CD14-positive monocyte (primary cell): ENCODE results near the gene TENT4A. TPM values are rescaled to one million over a fixed set of nuclear protein-coding genes. Genes with fewer than 3 reads are reported as not detected.
A peak's percentile ranks its signal among the peaks of the same experiment; 100 is the strongest.

ENCODE experiments used
- DNase-seq, 3 donors: peaks; one replicate each; pipeline ENCODE4 v3.0.0-alpha.2; 2011 to 2022
- H2AFZ ChIP-seq: 2 replicates; pipeline ENCODE4 v1.6.0; 2012; ENCODE audit warnings: mild to moderate bottlenecking, low read depth, low read length, inconsistent platforms; ENCODE audit not compliant: insufficient read depth, poor library complexity, severe bottlenecking
- H3K27ac ChIP-seq, 2 donors: 1 replicate in 1 of 2; 2 replicates in 1 of 2; pipeline ENCODE4 v1.5.1; 2012 to 2013; ENCODE audit warnings: low read length in 2 of 2, control low read depth in 1 of 2, inconsistent platforms in 1 of 2, low read depth in 1 of 2, mild to moderate bottlenecking in 1 of 2
- H3K27me3 ChIP-seq, 2 donors: one replicate each; pipeline versions ENCODE4 v1.6.0 to v1.6.1; 2011 to 2013; ENCODE audit warnings: low read length in 2 of 2; ENCODE audit not compliant: control insufficient read depth in 2 of 2, insufficient read depth in 2 of 2
- H3K36me3 ChIP-seq, 2 donors: replicated peaks in 1 of 2; 1 replicate in 1 of 2; 2 replicates in 1 of 2; pipeline versions ENCODE4 v1.5.1 to v1.6.1; 2012 to 2013; ENCODE audit warnings: low read length in 2 of 2, control low read depth in 1 of 2, inconsistent platforms in 1 of 2, mild to moderate bottlenecking in 1 of 2; ENCODE audit not compliant: insufficient read depth in 2 of 2, control insufficient read depth in 1 of 2
- H3K4me1 ChIP-seq, 2 donors: 1 replicate in 1 of 2; 2 replicates in 1 of 2; pipeline versions ENCODE4 v1.5.1 to v1.6.1; 2012 to 2013; ENCODE audit warnings: low read length in 2 of 2, control low read depth in 1 of 2, inconsistent platforms in 1 of 2, mild to moderate bottlenecking in 1 of 2, moderate library complexity in 1 of 2; ENCODE audit not compliant: insufficient read depth in 2 of 2, control insufficient read depth in 1 of 2
- H3K4me2 ChIP-seq: replicated peaks from 2 replicates; pipeline ENCODE3; 2012; ENCODE audit warnings: low read length, moderate library complexity, mild to moderate bottlenecking; ENCODE audit not compliant: poor library complexity, severe bottlenecking; ENCODE audit errors: extremely low read depth
- H3K4me3 ChIP-seq, 3 experiments: fragments of 200-600 bp in 1 of 3; sonication (generic) in 1 of 3; replicated peaks in 1 of 3; 1 replicate in 2 of 3; 2 replicates in 1 of 3; pipeline ENCODE4 v1.5.1; 2011 to 2013; ENCODE audit warnings: low read length in 3 of 3, mild to moderate bottlenecking in 3 of 3, control low read depth in 2 of 3, low read depth in 2 of 3, inconsistent platforms in 1 of 3, moderate library complexity in 1 of 3
- H3K79me2 ChIP-seq: 2 replicates; pipeline ENCODE4 v1.6.0; 2012; ENCODE audit warnings: mild to moderate bottlenecking, control low read depth, inconsistent platforms, low read length, moderate library complexity; ENCODE audit not compliant: insufficient read depth
- H3K9ac ChIP-seq: 2 replicates; pipeline ENCODE4 v1.6.0; 2017; ENCODE audit warnings: low read length, mild to moderate bottlenecking; ENCODE audit not compliant: insufficient read depth, poor library complexity, severe bottlenecking
- H3K9me3 ChIP-seq, 2 donors: replicated peaks in 1 of 2; 1 replicate in 1 of 2; 2 replicates in 1 of 2; pipeline versions ENCODE4 v1.5.1 to v1.6.1; 2012 to 2013; ENCODE audit warnings: low read length in 2 of 2, control low read depth in 1 of 2; ENCODE audit not compliant: control insufficient read depth in 1 of 2, insufficient read depth in 1 of 2
- H4K20me1 ChIP-seq: 2 replicates; pipeline ENCODE4 v1.6.0; 2012; ENCODE audit warnings: mild to moderate bottlenecking, low read length, control low read depth, moderate library complexity; ENCODE audit not compliant: insufficient read depth
- H3K27ac Mint-ChIP-seq, 7 donors: one replicate each; pipeline ENCODE4 v1.8.0; 2020; ENCODE audit warnings: mild to moderate bottlenecking in 7 of 7, mixed read lengths in 7 of 7, moderate library complexity in 6 of 7, inconsistent platforms in 2 of 7
- H3K27me3 Mint-ChIP-seq, 3 donors: one replicate each; pipeline ENCODE4 v1.8.0; 2021 to 2022; ENCODE audit warnings: low read depth in 3 of 3, mild to moderate bottlenecking in 3 of 3, mixed read lengths in 3 of 3, moderate library complexity in 3 of 3, inconsistent platforms in 1 of 3
- H3K36me3 Mint-ChIP-seq, 2 donors: one replicate each; pipeline ENCODE4 v1.8.0; 2020; ENCODE audit warnings: mixed read lengths in 2 of 2, inconsistent platforms in 1 of 2, mild to moderate bottlenecking in 1 of 2
- H3K4me1 Mint-ChIP-seq: one replicate; pipeline ENCODE4 v1.8.0; 2020; ENCODE audit warnings: mild to moderate bottlenecking, mixed read lengths
- H3K4me3 Mint-ChIP-seq, 2 donors: one replicate each; pipeline ENCODE4 v1.8.0; 2020; ENCODE audit warnings: mild to moderate bottlenecking in 2 of 2, mixed read lengths in 2 of 2, moderate library complexity in 1 of 2
- H3K9me3 Mint-ChIP-seq, 7 donors: one replicate each; pipeline ENCODE4 v1.8.0; 2020 to 2022; ENCODE audit warnings: mixed read lengths in 7 of 7, mild to moderate bottlenecking in 6 of 7, moderate library complexity in 6 of 7, inconsistent platforms in 2 of 7
- WGBS: methylation state at CpG from one replicate; pipeline ENCODE4 v1.1.5; 2013; ENCODE audit warnings: missing lambda C conversion rate; ENCODE audit not compliant: insufficient coverage; 5-methylcytosine and 5-hydroxymethylcytosine counted together
- intact Hi-C, 2 donors: fragments of 100-400 bp; cut with micrococcal nuclease; formaldehyde crosslinking; loops; one replicate each; pipeline versions ENCODE4 v1.15.0 to v1.15.1; 2023
- polyA plus RNA-seq, 3 donors: library from polyadenylated mRNA; depleted of rRNA in 1 of 3; unstranded in 2 of 3; stranded (reverse) in 1 of 3; fragments of 300-500 nt in 2 of 3; fragments of >200 nt in 1 of 3; fragmentation: Illumina TruSeq in 2 of 3; gene quantifications; 1 replicate in 2 of 3; 2 replicates in 1 of 3; pipeline ENCODE4 v1.2.3, GENCODE V29; 2012 to 2021
- TF ChIP-seq, protein P1 (sequence below): fragments of 200-600 bp; IDR thresholded peaks from one replicate; pipeline ENCODE4 v1.8.0; 2022; ENCODE audit warnings: antibody characterized with exemption, mild to moderate bottlenecking

The TENT4A gene
- polyA plus RNA-seq, 3 donors = 0.17 to 15.6 (median 0.44) TPM

DNA sequence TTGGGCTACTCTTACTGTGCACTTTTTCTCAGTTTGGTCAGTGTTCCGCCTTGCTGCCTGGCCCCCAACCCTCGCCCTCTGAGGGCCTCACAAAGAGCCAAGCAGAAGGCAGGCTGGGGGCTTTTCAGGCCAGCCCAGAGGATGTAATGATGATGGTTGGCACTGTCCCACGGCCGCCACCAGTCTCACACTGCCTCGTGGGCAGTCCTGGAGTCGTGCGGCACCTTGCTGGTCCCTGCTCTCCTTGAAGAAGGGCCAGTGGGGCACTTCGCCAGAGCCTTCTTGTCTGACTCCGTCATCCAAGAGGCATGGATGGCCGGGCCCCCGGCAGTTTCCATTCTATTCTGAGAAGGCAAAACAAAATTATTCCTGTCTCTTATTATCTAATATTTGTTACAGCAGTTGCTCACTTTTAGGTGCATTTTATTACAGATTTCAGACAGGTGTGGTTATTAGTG lies 21.0 kb downstream of the TENT4A start:
- no peak for DNase-seq
- Mint-ChIP-seq H3K27me3 (no peaks in the 10 kb centered on the region), H3K36me3 (peaks cover 25 to 54% of the 10 kb centered on the region in 2 donors), H3K4me3 (no peak overlapping the region), H3K9me3 (no peaks in the 10 kb centered on the region), H3K27ac (peak overlapping the region in 1 of 7 donors; percentile 32), H3K4me1 (peaks cover 56% of the 10 kb centered on the region)
- peaks cover 22 to 35% of the 10 kb centered on the region in 2 donors for H3K4me1 ChIP-seq
- TF ChIP-seq, protein P1, sequence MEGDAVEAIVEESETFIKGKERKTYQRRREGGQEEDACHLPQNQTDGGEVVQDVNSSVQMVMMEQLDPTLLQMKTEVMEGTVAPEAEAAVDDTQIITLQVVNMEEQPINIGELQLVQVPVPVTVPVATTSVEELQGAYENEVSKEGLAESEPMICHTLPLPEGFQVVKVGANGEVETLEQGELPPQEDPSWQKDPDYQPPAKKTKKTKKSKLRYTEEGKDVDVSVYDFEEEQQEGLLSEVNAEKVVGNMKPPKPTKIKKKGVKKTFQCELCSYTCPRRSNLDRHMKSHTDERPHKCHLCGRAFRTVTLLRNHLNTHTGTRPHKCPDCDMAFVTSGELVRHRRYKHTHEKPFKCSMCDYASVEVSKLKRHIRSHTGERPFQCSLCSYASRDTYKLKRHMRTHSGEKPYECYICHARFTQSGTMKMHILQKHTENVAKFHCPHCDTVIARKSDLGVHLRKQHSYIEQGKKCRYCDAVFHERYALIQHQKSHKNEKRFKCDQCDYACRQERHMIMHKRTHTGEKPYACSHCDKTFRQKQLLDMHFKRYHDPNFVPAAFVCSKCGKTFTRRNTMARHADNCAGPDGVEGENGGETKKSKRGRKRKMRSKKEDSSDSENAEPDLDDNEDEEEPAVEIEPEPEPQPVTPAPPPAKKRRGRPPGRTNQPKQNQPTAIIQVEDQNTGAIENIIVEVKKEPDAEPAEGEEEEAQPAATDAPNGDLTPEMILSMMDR = no peak
- peaks cover 20 to 26% of the 10 kb centered on the region in 2 donors for H3K36me3 ChIP-seq
- 90% methylated on average over 7 of the region's 11 CpGs for WGBS
- H3K9ac ChIP-seq = no peak overlapping the region
- no peak overlapping the region for H3K27ac ChIP-seq
- no peak overlapping the region for H3K4me3 ChIP-seq
- no peak overlapping the region for H3K4me2 ChIP-seq
- intact Hi-C loops = no loop called here
- no peaks in the 10 kb centered on the region for H3K9me3 ChIP-seq
- H3K27me3 ChIP-seq = no peaks in the 10 kb centered on the region
- H2AFZ ChIP-seq = no peak overlapping the region
- H3K79me2 ChIP-seq = peaks cover 92% of the 10 kb centered on the region
- H4K20me1 ChIP-seq = peaks cover 86% of the 10 kb centered on the region

DNA sequence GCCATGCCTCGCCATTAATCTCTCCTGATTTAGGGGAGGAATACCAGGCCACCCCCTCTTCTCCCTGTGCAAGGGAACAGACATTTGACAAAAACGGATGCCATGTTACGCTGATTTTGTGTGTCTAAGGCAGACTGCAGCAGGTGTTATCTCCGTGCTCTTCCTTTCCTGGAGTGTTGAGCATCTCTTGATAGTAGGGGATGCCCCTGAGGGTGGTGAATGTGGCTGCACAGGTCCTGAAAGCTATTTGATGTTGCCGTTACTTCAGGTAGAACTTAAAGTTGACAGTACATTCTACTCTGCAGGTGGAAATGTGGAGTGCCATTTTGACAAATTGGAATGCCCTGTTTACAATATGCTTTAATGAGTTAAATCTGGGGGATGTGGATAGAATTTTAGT lies 21.5 kb downstream of the TENT4A start:
- peaks cover 51% of the 10 kb centered on the region for H3K4me1 Mint-ChIP-seq
- intact Hi-C loops = no loop called here
- Histone ChIP-seq H3K79me2 (peaks cover 92% of the 10 kb centered on the region), H3K4me2 (no peak overlapping the region), H2AFZ (no peak overlapping the region), H4K20me1 (peaks cover 81% of the 10 kb centered on the region), H3K4me1 (peaks cover 17 to 30% of the 10 kb centered on the region in 2 donors), H3K27ac (no peak overlapping the region), H3K36me3 (peaks cover 25 to 31% of the 10 kb centered on the region in 2 donors), H3K9ac (no peak overlapping the region), H3K9me3 (no peaks in the 10 kb centered on the region), H3K27me3 (no peaks in the 10 kb centered on the region), H3K4me3 (no peak overlapping the region)
- DNase-seq = no peak
- no peak overlapping the region for H3K4me3 Mint-ChIP-seq
- H3K27me3 Mint-ChIP-seq = no peaks in the 10 kb centered on the region
- TF ChIP-seq, protein P1 = no peak
- H3K9me3 Mint-ChIP-seq = no peaks in the 10 kb centered on the region
- H3K27ac Mint-ChIP-seq = peak overlapping the region in 2 of 7 donors; percentile 32 to 80
- 100% methylated on average over 4 of the region's 5 CpGs for WGBS
- H3K36me3 Mint-ChIP-seq = peaks cover 30 to 56% of the 10 kb centered on the region in 2 donors
